Gastrocnemius medialis (tissue), 4 donors: ENCODE data around the gene GPC6. TPM values are rescaled to one million over a fixed set of nuclear protein-coding genes. Genes with fewer than 3 reads are reported as not detected.
"Not testable (repeated sequence)": the region's sequence is repeated elsewhere in the genome, so short reads cannot be mapped to it uniquely, and the experiment has no call there.

Experiments used
- ATAC-seq, 2 donors: fragments of 150-250 bp; one replicate each; pipeline ENCODE4 v1.9.1; 2016
- DNase-seq, 2 donors: peaks; one replicate each; pipeline ENCODE4 v3.0.0-alpha.2; 2019
- H3K27ac ChIP-seq, 4 donors: fragments of 200-600 bp; sonication (generic); 1 replicate in 1 of 4; 2 replicates in 3 of 4; pipeline ENCODE4 v1.5.1; 2016 to 2018; ENCODE audit warnings: mild to moderate bottlenecking in 2 of 4, moderate library complexity in 1 of 4
- H3K27me3 ChIP-seq, 3 donors: fragments of 200-600 bp; sonication (generic) in 2 of 3; 1 replicate in 1 of 3; 2 replicates in 2 of 3; pipeline versions ENCODE4 v1.5.1 to v1.6.0; 2016 to 2019; ENCODE audit warnings: mild to moderate bottlenecking in 1 of 3, moderate library complexity in 1 of 3
- H3K36me3 ChIP-seq, 2 donors: fragments of 200-600 bp; sonication (generic) in 1 of 2; one replicate each; pipeline ENCODE4 v1.5.1; 2017 to 2018
- H3K4me1 ChIP-seq, 2 donors: fragments of 200-600 bp; sonication (generic) in 1 of 2; one replicate each; pipeline ENCODE4 v1.5.1; 2016 to 2017; ENCODE audit warnings: mild to moderate bottlenecking in 2 of 2
- H3K4me3 ChIP-seq, 4 donors: fragments of 200-600 bp; sonication (generic) in 3 of 4; 1 replicate in 1 of 4; 2 replicates in 3 of 4; pipeline ENCODE4 v1.5.1; 2016 to 2019; ENCODE audit warnings: mild to moderate bottlenecking in 2 of 4
- H3K9me3 ChIP-seq, 3 donors: fragments of 200-600 bp; sonication (generic) in 2 of 3; 1 replicate in 1 of 3; 2 replicates in 2 of 3; pipeline ENCODE4 v1.5.1; 2016 to 2019
- CTCF ChIP-seq, 5 experiments: fragments of 450-650 bp in 3 of 5; fragments of 200-600 bp in 2 of 5; sonication (generic) in 2 of 5; IDR thresholded peaks in 4 of 5; conservative IDR thresholded peaks in 1 of 5; 1 replicate in 4 of 5; 2 replicates in 1 of 5; pipeline ENCODE4 v1.5.1; 2016 to 2019; ENCODE audit warnings: antibody characterized with exemption in 5 of 5, mild to moderate bottlenecking in 3 of 5, moderate library complexity in 3 of 5
- POLR2A ChIP-seq, 2 donors: fragments of 450-650 bp; IDR thresholded peaks; one replicate each; pipeline ENCODE4 v1.6.1; 2017; ENCODE audit warnings: antibody characterized with exemption in 2 of 2, mild to moderate bottlenecking in 2 of 2, moderate library complexity in 2 of 2
- in situ Hi-C, 4 donors: fragments of 200-750 bp; cut with MboI; loops; one replicate each; pipeline versions ENCODE4 v1.15.0 to v1.8.0; 2017; ENCODE audit warnings: low sequenced_read_pairs in 4 of 4
- intact Hi-C: fragments of 100-400 bp; cut with DNase I; formaldehyde crosslinking; loops from one replicate; pipeline ENCODE4 v1.15.1; 2023; ENCODE audit warnings: low total_unique reads
- total RNA-seq, 4 donors: library from RNA; depleted of rRNA; stranded (reverse); fragments of >200 nt; gene quantifications; one replicate each; pipeline versions ENCODE4 v1.1.0 to v1.2.3, GENCODE V29; 2016

Gene GPC6
- total RNA-seq, 4 donors from 2014 or later, result 0.47 to 0.88 (median 0.59) TPM

- Histone ChIP-seq H3K4me1 (no peaks in the 10 kb centered on the region), H3K36me3 (no peaks in the 10 kb centered on the region), H3K27me3 (no peaks in the 10 kb centered on the region), H3K4me3 (no peak overlapping the region), H3K9me3 (no peaks in the 10 kb centered on the region), H3K27ac (no peak overlapping the region)
- no peak for ATAC-seq
- intact Hi-C loops, result no loop called here
- in situ Hi-C loops, result no loop called here
- DNase-seq, result no peak
- TF ChIP-seq CTCF (IDR thresholded peaks at IDR 0.05 in 4 of 5, conservative IDR thresholded peaks at IDR 0.05 in 1 of 5) (no peak), POLR2A (IDR thresholded peaks at IDR 0.05) (no peak)
Measured at GRCh38 chr13:93476175-93476574, 249.6 kb downstream of the GPC6 start.

DNA sequence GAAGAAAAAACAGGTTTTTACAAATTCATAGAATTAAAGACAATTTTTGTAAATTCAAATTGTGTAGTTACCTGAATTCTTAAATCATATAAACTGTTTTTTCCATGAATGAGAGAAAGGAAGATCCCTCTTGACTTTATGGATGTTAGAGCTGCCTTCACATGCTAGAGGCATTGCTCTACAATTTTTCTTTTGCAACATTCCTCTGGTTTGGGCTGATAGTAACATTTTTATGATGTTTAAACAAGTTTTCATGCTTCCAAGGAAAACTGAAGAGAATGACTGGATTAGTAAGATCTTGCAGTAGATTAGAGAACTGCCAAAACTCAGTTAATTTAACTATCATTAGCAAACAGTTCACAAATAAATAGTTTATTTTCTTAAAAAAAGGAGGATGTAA is 250.6 kb downstream of the GPC6 start:
- H3K27ac ChIP-seq, result no peak overlapping the region
- H3K4me3 ChIP-seq, result no peak overlapping the region
- ATAC-seq, result no peak
- DNase-seq, result no peak
- no peaks in the 10 kb centered on the region for H3K27me3 ChIP-seq
- H3K36me3 ChIP-seq, result no peaks in the 10 kb centered on the region
- TF ChIP-seq CTCF (IDR thresholded peaks at IDR 0.05 in 4 of 5, conservative IDR thresholded peaks at IDR 0.05 in 1 of 5), result no peak
- TF ChIP-seq POLR2A (IDR thresholded peaks at IDR 0.05), result no peak
- in situ Hi-C loops (no loop called here), intact Hi-C loops (no loop called here)
- no peaks in the 10 kb centered on the region for H3K4me1 ChIP-seq
- no peaks in the 10 kb centered on the region for H3K9me3 ChIP-seq

- no peak for DNase-seq
- Histone ChIP-seq H3K27me3 (no peaks in the 10 kb centered on the region), H3K4me3 (no peak overlapping the region), H3K9me3 (no peaks in the 10 kb centered on the region), H3K4me1 (no peaks in the 10 kb centered on the region), H3K27ac (no peak overlapping the region), H3K36me3 (no peaks in the 10 kb centered on the region)
- TF ChIP-seq POLR2A (IDR thresholded peaks at IDR 0.05) (no peak), CTCF (IDR thresholded peaks at IDR 0.05 in 4 of 5, conservative IDR thresholded peaks at IDR 0.05 in 1 of 5) (no peak)
- intact Hi-C loops (no loop called here), in situ Hi-C loops (no loop called here)
- ATAC-seq, result no peak
Measured at GRCh38 chr13:93480553-93481106, 254.0 kb downstream of the GPC6 start.

DNA sequence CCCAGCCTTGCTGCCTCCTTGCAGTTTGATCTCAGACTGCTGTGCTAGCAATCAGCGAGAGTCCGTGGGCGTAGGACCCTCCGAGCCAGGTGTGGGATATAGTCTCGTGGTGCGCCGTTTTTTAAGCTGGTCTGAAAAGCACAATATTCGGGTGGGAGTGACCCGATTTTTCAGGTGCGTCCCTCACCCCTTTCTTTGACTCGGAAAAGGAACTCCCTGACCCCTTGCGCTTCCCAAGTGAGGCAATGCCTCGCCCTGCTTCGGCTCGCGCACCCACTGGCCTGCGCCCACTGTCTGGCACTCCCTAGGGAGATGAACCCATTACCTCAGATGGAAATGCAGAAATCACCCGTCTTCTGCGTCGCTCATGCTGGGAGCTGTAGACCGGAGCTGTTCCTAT is 269.5 kb downstream of the GPC6 start:
- intact Hi-C loops, H3K4me1 ChIP-seq, DNase-seq, in situ Hi-C loops, H3K9me3 ChIP-seq, H3K27me3 ChIP-seq, H3K27ac ChIP-seq, H3K36me3 ChIP-seq, H3K4me3 ChIP-seq, ATAC-seq: not testable (repeated sequence)

- Histone ChIP-seq H3K27me3 (no peaks in the 10 kb centered on the region), H3K4me1 (no peaks in the 10 kb centered on the region), H3K4me3 (no peak overlapping the region), H3K36me3 (no peaks in the 10 kb centered on the region), H3K27ac (no peak overlapping the region), H3K9me3 (no peaks in the 10 kb centered on the region)
- ATAC-seq (no peak), DNase-seq (no peak)
- in situ Hi-C loops, result no loop called here
- TF ChIP-seq POLR2A (IDR thresholded peaks at IDR 0.05) (no peak), CTCF (IDR thresholded peaks at IDR 0.05 in 4 of 5, conservative IDR thresholded peaks at IDR 0.05 in 1 of 5) (no peak)
- intact Hi-C loops, result no loop called here
Measured at GRCh38 chr13:93496985-93497673, 270.5 kb downstream of the GPC6 start.
